CD4-positive, alpha-beta T cell treated with Interleukin-15 for 4 hours (primary cell): ENCODE measurements around the gene VPS41.

Experiments
- DNase-seq: peaks from one replicate; pipeline ENCODE4 v3.0.0-alpha.2; 2020; ENCODE audit warnings: low spot score

The VPS41 gene

GRCh38 chr7:38727184-38727940 lies 181.6 kb downstream of the VPS41 start:
- no peak for DNase-seq

GRCh38 chr7:38723327-38723726 lies 185.7 kb downstream of the VPS41 start:
- no peak for DNase-seq

- no peak for DNase-seq
Measured at GRCh38 chr7:38716397-38716796, 192.6 kb downstream of the VPS41 start.

- no peak for DNase-seq
Measured at GRCh38 chr7:38709123-38709522, 199.9 kb downstream of the VPS41 start.

GRCh38 chr7:38704751-38705150 lies 204.2 kb downstream of the VPS41 start:
- DNase-seq: no peak

- DNase-seq: no peak
Measured at GRCh38 chr7:38704041-38704547, 204.9 kb downstream of the VPS41 start.

GRCh38 chr7:38703093-38703492 lies 205.9 kb downstream of the VPS41 start:
- DNase-seq: no peak

GRCh38 chr7:38702002-38702535 lies 206.9 kb downstream of the VPS41 start:
- DNase-seq: no peak

- DNase-seq: no peak
Measured at GRCh38 chr7:38700116-38700515, 208.9 kb downstream of the VPS41 start.

- no peak for DNase-seq
Measured at GRCh38 chr7:38699471-38699870, 209.5 kb downstream of the VPS41 start.

- DNase-seq: no peak
Measured at GRCh38 chr7:38694326-38694725, 214.7 kb downstream of the VPS41 start.

- DNase-seq: no peak
Measured at GRCh38 chr7:38686888-38687287, 222.1 kb downstream of the VPS41 start.

GRCh38 chr7:38685851-38686250 lies 223.1 kb downstream of the VPS41 start:
- no peak for DNase-seq

- no peak for DNase-seq
Measured at GRCh38 chr7:38682606-38683005, 226.4 kb downstream of the VPS41 start.

GRCh38 chr7:38681882-38682281 lies 227.1 kb downstream of the VPS41 start:
- no peak for DNase-seq

GRCh38 chr7:38679419-38679818 lies 229.6 kb downstream of the VPS41 start:
- DNase-seq: no peak

- DNase-seq: no peak
Measured at GRCh38 chr7:38678698-38679054, 230.3 kb downstream of the VPS41 start.

- no peak for DNase-seq
Measured at GRCh38 chr7:38677981-38678697, 230.9 kb downstream of the VPS41 start.

- DNase-seq: no peak
Measured at GRCh38 chr7:38675494-38676106, 233.4 kb downstream of the VPS41 start.

GRCh38 chr7:38674513-38674912 lies 234.5 kb downstream of the VPS41 start:
- no peak for DNase-seq

- no peak for DNase-seq
Measured at GRCh38 chr7:38673795-38674194, 235.2 kb downstream of the VPS41 start.
